ACC112 (cell line): Measurements from ENCODE around the gene PCGF1.

Experiments used
- H2AFZ ChIP-seq: fragments of 200-600 bp; sonication (generic); one replicate; pipeline ENCODE4 v1.6.0; 2017; ENCODE audit warnings: antibody characterized with exemption, low read length; ENCODE audit not compliant: unreplicated experiment
- H3K27ac ChIP-seq: fragments of 200-600 bp; sonication (generic); 2 replicates; pipeline ENCODE4 v1.5.1; 2014; ENCODE audit warnings: low read depth, mild to moderate bottlenecking, antibody characterized with exemption, low read length, moderate library complexity
- H3K27me3 ChIP-seq: fragments of 200-600 bp; sonication (generic); 2 replicates; pipeline ENCODE4 v1.6.1; 2014; ENCODE audit warnings: mild to moderate bottlenecking, antibody characterized with exemption, low read length, moderate library complexity, mixed read lengths; ENCODE audit not compliant: insufficient read depth
- H3K36me3 ChIP-seq: fragments of 200-600 bp; sonication (generic); 2 replicates; pipeline ENCODE4 v1.6.1; 2016; ENCODE audit warnings: mild to moderate bottlenecking, antibody characterized with exemption, low read length, moderate library complexity, mixed read lengths; ENCODE audit not compliant: insufficient read depth
- H3K4me1 ChIP-seq: fragments of 200-600 bp; sonication (generic); one replicate; pipeline ENCODE4 v1.6.1; 2016; ENCODE audit warnings: low read length, mixed read lengths; ENCODE audit not compliant: insufficient read depth, unreplicated experiment, control insufficient read depth
- H3K4me3 ChIP-seq: fragments of 200-600 bp; sonication (generic); 2 replicates; pipeline ENCODE4 v1.5.1; 2014; ENCODE audit warnings: mild to moderate bottlenecking, low read depth, low read length
- H3K79me2 ChIP-seq: fragments of 200-600 bp; sonication (generic); one replicate; pipeline ENCODE4 v1.6.0; 2016; ENCODE audit warnings: low read length; ENCODE audit not compliant: control insufficient read depth, unreplicated experiment, insufficient read depth

PCGF1 gene

DNA sequence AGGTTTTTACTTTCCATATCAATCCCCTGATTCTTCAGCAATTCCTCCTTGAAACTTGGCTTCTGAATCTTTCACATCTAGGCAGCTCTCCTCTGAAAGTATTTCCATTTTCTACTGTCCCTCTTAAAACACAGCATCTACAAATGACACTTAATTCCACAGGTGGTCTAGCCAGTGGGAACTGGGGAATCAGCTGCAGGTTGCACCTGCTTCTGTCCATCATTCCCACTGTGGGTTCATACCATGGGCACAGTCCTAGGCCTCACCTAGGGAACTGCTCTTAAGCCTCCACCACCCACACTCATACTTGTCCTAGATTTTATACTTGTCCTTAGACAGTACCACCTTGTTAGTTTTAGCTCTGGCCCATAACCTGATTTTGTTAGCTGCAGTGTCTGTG lies 44.0 kb upstream of the PCGF1 start:
- Histone ChIP-seq H3K27me3 (no peaks in the 10 kb centered on the region), H3K4me1 (peaks cover 53% of the 10 kb centered on the region), H2AFZ (no peak overlapping the region), H3K79me2 (peaks cover 75% of the 10 kb centered on the region), H3K27ac (peak overlapping the region; percentile 89), H3K36me3 (peaks cover 15% of the 10 kb centered on the region), H3K4me3 (peak overlapping the region; percentile 97)

DNA sequence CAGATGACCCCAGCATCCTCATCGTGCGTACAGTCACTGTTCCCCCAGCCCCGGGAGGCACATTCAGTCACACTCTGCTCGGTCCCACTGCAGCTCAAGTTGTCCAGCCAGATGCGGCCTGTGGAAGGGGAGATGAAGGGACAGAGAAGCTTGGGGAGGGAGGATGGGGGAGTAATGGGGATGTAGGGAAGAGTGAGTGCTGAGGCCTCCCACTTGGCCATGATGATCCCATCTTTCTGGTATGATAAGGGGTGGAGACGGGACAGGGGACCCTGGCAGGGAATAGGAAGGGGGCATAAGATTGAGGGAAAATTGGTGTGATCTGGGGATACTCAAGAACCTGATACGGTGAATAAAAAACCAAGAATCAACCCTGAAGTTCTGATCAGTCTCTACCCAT lies 42.7 kb upstream of the PCGF1 start:
- peak overlapping the region; percentile 97 for H3K4me3 ChIP-seq
- peaks cover 15% of the 10 kb centered on the region for H3K36me3 ChIP-seq
- peaks cover 70% of the 10 kb centered on the region for H3K79me2 ChIP-seq
- H2AFZ ChIP-seq = no peak overlapping the region
- peaks cover 44% of the 10 kb centered on the region for H3K4me1 ChIP-seq
- H3K27ac ChIP-seq = no peak overlapping the region
- H3K27me3 ChIP-seq = no peaks in the 10 kb centered on the region

DNA sequence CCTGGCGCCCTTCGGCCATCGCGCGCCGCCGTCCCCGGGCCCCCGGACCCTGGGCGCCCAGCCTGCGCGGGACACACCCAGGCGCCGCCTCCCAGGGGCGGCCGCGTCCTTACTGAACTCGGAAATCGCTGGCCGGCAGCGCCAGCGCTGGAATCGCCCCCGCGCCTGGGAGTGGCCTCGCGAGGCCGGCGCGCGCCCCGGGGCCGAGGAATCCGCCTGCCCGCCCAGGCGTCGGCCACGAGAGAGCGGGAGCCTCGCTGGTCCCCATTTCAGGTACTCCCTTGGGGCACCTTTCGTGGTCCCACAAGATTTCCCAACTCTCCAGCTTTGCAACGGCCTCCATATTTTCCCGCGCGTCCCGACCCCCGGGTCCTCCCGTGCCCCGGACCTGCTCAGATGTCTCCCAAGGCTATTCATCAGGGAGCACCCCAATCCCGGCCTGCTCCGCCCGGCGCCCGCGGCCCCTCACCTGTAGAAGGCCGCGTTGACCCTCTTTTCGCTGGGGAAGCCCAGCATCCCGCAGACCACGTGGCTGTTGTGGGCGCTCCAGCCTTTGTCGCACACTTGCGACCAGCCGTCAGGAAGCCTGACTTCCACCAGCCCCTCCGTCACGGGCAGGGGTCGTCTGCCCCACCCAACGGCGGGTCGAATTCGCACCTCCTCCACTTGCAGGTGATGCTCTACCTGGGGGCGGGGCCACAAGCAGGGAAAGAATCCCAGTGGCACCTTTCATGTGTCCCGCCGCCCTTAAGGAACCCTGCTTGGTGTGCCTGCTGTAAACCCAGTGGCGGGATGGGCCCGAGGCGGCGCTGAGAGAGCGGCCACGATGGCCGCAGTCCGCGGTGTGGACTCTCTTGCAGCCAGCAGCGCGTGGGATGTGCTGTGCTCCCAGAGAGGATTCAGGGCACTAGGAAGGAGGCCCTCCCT lies 41.7 kb upstream of the PCGF1 start:
- H3K27ac ChIP-seq = peak overlapping the region; percentile 9; the same call in 1 of the 2 replicates
- H3K79me2 ChIP-seq = peaks cover 64% of the 10 kb centered on the region
- H3K4me1 ChIP-seq = peaks cover 44% of the 10 kb centered on the region
- peak overlapping the region; percentile 36 for H2AFZ ChIP-seq
- H3K27me3 ChIP-seq = no peaks in the 10 kb centered on the region
- peak overlapping the region; percentile 97 for H3K4me3 ChIP-seq
- H3K36me3 ChIP-seq = peaks cover 15% of the 10 kb centered on the region

DNA sequence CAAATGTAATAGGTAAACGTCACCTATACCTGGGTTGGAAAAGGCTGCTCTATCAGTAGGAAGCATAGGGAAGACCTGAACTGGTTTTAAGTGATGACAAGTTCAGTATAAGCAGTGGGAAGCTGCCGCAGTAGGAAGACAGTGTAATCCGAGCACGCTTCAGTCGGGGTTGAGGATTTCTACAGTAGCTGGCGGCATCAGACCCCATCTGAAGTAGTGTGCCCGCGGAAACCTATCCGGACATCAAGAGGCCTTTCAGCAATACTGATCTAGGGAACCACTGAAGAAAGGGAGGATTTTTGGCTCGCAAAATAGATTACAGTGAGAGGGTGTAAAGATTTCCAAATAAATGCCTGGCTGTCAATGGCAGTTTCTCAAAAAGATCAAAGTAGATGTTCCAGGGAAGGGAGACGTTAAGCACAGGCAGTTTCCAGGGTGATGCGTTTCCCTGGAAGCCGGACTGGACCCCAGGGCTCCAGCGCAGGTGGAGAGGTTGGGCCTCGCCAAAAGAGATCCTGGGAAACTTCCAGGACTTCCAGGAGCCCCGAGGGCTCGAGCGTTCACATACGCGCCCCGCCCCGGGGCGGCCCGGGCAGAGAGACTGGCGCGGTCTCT lies 40.9 kb upstream of the PCGF1 start:
- Histone ChIP-seq H3K4me1 (peaks cover 44% of the 10 kb centered on the region), H3K36me3 (peaks cover 15% of the 10 kb centered on the region), H3K27me3 (no peaks in the 10 kb centered on the region), H2AFZ (no peak overlapping the region), H3K27ac (peak overlapping the region; percentile 9; the same call in 1 of the 2 replicates), H3K79me2 (peaks cover 60% of the 10 kb centered on the region), H3K4me3 (peak overlapping the region; percentile 97)

DNA sequence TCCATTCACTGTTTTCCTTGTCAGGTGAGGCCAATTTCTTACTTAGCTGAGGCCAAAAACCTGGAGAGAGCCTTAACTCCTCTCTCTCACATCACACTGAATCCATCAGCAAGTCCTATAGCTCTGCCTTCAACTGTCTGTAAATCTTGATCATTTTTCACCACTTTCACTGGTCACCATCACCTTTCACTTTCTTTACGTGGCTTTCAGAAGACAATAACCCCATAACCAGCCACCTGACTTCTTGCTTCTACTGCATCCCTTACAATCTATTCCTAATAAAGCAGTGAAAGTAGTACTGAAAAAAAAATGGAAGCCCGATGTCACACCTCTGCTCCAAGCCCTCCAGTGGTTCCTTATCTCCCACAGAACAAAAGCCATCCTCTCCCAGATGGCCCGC lies 38.5 kb upstream of the PCGF1 start:
- Histone ChIP-seq H3K4me3 (no peak overlapping the region), H3K4me1 (peaks cover 25% of the 10 kb centered on the region), H3K27ac (no peak overlapping the region), H3K79me2 (peaks cover 36% of the 10 kb centered on the region), H2AFZ (no peak overlapping the region), H3K36me3 (peaks cover 16% of the 10 kb centered on the region), H3K27me3 (no peaks in the 10 kb centered on the region)

DNA sequence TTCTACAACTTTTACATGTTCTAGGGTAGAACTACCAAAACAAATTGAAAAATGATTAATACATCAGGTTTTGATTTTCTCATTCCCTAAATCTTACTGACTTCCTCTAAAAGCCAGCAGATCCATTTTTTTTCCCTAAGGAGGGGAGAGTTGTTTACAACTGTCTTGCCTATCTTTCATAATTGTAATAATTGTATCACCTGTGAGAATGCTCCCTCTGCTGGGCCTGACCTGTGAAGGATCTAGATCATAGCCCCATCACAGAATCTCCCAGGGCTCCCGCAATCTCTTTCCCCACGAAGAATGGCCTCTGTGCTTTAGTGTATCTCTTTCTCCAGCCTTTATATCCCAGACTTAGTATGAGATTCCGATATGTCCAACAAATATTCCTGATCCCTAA lies 37.1 kb upstream of the PCGF1 start:
- peaks cover 16% of the 10 kb centered on the region for H3K36me3 ChIP-seq
- no peak overlapping the region for H2AFZ ChIP-seq
- peaks cover 13% of the 10 kb centered on the region for H3K4me1 ChIP-seq
- H3K79me2 ChIP-seq = peaks cover 23% of the 10 kb centered on the region
- H3K4me3 ChIP-seq = no peak overlapping the region
- no peaks in the 10 kb centered on the region for H3K27me3 ChIP-seq
- H3K27ac ChIP-seq = no peak overlapping the region

DNA sequence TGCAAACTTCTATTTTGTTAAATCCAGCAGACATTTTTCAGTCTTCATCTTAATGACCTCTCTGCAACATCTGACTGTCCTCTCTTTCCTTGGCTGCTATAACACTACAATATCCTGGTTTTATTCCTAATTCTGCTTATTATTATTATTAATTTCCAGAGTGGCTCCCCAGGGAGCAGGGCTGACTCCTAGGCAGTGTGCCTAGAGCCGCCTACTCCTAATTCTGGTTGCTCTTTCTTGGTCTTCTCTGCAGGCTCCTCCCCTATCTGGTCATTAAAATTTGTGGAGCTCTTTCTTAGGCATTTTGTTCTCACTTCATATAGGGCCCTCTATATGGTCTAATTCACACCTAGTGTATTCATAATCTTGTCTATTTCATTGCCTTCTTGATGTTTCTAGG lies 35.5 kb upstream of the PCGF1 start:
- H3K4me1 ChIP-seq = peaks cover 1% of the 10 kb centered on the region
- H2AFZ ChIP-seq = no peak overlapping the region
- H3K27ac ChIP-seq = no peak overlapping the region
- H3K27me3 ChIP-seq = no peaks in the 10 kb centered on the region
- peaks cover 16% of the 10 kb centered on the region for H3K79me2 ChIP-seq
- H3K36me3 ChIP-seq = peaks cover 19% of the 10 kb centered on the region
- H3K4me3 ChIP-seq = no peak overlapping the region

DNA sequence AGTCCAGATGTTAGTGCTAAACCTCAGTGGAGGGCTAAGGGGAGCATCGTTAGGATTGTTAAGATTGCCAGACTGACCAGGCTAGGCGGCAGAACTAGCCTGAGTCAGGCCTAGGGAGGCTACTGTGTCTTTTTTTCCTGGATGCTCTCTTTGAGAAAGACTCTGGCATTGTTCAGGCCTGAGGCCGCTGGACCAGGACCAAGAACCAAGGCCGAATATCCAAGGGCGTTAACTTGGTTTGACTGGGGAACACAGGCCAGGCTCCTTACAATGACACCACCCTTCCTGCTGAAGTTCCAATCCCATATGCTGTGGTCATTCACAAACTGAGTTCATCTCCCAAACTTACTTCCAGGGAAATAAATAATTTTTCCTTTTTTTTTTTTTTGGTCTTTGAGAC lies 32.8 kb upstream of the PCGF1 start:
- Histone ChIP-seq H3K4me1 (no peaks in the 10 kb centered on the region), H3K79me2 (peaks cover 7% of the 10 kb centered on the region), H3K36me3 (peaks cover 16% of the 10 kb centered on the region), H2AFZ (no peak overlapping the region), H3K4me3 (no peak overlapping the region), H3K27me3 (no peaks in the 10 kb centered on the region), H3K27ac (no peak overlapping the region)

DNA sequence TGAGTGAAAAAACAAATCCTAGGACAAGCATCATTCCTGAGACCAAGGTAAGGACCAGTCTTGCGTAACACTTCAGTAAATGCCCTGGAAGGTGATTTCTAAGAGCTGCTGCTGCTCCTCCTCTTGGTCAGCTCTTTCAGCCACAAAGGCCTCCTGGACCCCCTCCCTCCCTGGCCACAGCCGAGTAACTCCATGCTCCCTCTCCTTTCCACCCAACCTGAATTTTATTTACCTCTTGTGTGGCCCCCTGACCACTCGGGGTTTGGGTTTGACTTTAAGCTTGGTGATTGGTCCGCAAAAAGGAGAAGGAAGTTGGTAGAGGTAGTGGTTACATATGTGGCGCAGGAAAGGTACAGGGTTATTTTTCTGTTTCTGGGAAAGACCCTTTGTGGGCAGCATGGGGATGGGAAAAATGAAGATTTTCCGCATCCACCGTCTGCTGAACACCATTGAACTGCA lies 31.4 kb upstream of the PCGF1 start:
- no peaks in the 10 kb centered on the region for H3K27me3 ChIP-seq
- no peaks in the 10 kb centered on the region for H3K4me1 ChIP-seq
- H3K27ac ChIP-seq = no peak overlapping the region
- no peak overlapping the region for H3K4me3 ChIP-seq
- peaks cover 6% of the 10 kb centered on the region for H3K79me2 ChIP-seq
- H3K36me3 ChIP-seq = peaks cover 18% of the 10 kb centered on the region
- no peak overlapping the region for H2AFZ ChIP-seq

DNA sequence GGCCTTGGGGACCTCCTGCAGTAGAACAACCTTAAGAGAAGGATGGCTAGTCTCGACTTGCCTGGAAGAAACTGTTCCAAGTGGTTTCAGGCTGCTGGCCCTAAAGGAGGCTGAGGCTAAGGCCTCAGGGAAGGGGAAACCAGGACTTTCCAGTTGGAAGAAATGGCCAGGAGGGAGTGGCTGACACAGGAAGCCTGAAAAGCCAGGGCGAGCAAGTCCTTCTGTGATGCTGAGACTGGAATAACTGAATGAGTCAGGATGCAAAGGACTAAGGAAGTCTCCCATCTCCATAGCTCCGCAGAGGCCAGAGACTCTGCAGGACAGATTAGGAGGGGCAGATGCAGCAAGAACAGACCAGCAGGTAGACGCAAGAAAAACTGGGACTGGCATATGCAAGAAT lies 29.6 kb upstream of the PCGF1 start:
- H2AFZ ChIP-seq = no peak overlapping the region
- H3K36me3 ChIP-seq = peaks cover 18% of the 10 kb centered on the region
- no peak overlapping the region for H3K27ac ChIP-seq
- no peaks in the 10 kb centered on the region for H3K27me3 ChIP-seq
- H3K4me1 ChIP-seq = no peaks in the 10 kb centered on the region
- peaks cover 6% of the 10 kb centered on the region for H3K79me2 ChIP-seq
- H3K4me3 ChIP-seq = no peak overlapping the region
